Gastrocnemius medialis (tissue), 4 donors: Measurements from ENCODE around the gene WFDC9.

Source experiments
- POLR2A ChIP-seq, 2 donors: fragments of 450-650 bp; IDR thresholded peaks; one replicate each; pipeline ENCODE4 v1.6.1; 2017; ENCODE audit warnings: antibody characterized with exemption in 2 of 2, mild to moderate bottlenecking in 2 of 2, moderate library complexity in 2 of 2
- TF ChIP-seq, protein P1 (sequence below), 5 experiments: fragments of 450-650 bp in 3 of 5; fragments of 200-600 bp in 2 of 5; sonication (generic) in 2 of 5; IDR thresholded peaks in 4 of 5; conservative IDR thresholded peaks in 1 of 5; 1 replicate in 4 of 5; 2 replicates in 1 of 5; pipeline ENCODE4 v1.5.1; 2016 to 2019; ENCODE audit warnings: antibody characterized with exemption in 5 of 5, mild to moderate bottlenecking in 3 of 5, moderate library complexity in 3 of 5

- TF ChIP-seq, protein P1, sequence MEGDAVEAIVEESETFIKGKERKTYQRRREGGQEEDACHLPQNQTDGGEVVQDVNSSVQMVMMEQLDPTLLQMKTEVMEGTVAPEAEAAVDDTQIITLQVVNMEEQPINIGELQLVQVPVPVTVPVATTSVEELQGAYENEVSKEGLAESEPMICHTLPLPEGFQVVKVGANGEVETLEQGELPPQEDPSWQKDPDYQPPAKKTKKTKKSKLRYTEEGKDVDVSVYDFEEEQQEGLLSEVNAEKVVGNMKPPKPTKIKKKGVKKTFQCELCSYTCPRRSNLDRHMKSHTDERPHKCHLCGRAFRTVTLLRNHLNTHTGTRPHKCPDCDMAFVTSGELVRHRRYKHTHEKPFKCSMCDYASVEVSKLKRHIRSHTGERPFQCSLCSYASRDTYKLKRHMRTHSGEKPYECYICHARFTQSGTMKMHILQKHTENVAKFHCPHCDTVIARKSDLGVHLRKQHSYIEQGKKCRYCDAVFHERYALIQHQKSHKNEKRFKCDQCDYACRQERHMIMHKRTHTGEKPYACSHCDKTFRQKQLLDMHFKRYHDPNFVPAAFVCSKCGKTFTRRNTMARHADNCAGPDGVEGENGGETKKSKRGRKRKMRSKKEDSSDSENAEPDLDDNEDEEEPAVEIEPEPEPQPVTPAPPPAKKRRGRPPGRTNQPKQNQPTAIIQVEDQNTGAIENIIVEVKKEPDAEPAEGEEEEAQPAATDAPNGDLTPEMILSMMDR (IDR thresholded peaks at IDR 0.05 in 4 of 5, conservative IDR thresholded peaks at IDR 0.05 in 1 of 5), result no peak
- TF ChIP-seq POLR2A (IDR thresholded peaks at IDR 0.05), result no peak
Measured at GRCh38 chr20:45593498-45593897, 37.6 kb downstream of the WFDC9 start.
